HCT116 (cell line): ENCODE data around the gene WNT9B. TPM values are rescaled to one million over a fixed set of nuclear protein-coding genes. Genes with fewer than 3 reads are reported as not detected.

Experiments
- ATAC-seq: fragments of 200-7000 bp; cut with Tn5 transposase; 2 replicates; pipeline ENCODE4 v1.9.1; 2020; ENCODE audit warnings: mild to moderate bottlenecking, moderate library complexity
- BruUV-seq: library from RNA; stranded (reverse); fragments of 400-500 nt; replicated peaks from 2 replicates; lab custom pipeline; 2021; lab: Mats Ljungman, UMichigan
- CTCF ChIA-PET: fragments of 300-600 bp; sonication (Branson Sonifier 250); formaldehyde crosslinking; loops from one replicate; lab custom pipeline; 2021; ENCODE audit warnings: antibody characterized with exemption; lab: Charles Lee
- POLR2A ChIA-PET: fragments of 300-600, 350-600 bp; sonication (Branson Sonifier 250); formaldehyde crosslinking; loops from one replicate; lab custom pipeline; 2021; ENCODE audit warnings: antibody characterized with exemption; lab: Charles Lee
- RAD21 ChIA-PET, 2 experiments: fragments of 300-600 bp; sonication (Branson Sonifier 250); formaldehyde crosslinking; loops; one replicate each; lab custom pipeline; 2023; ENCODE audit warnings: low total read pairs in 2 of 2; ENCODE audit not compliant: uncharacterized antibody in 2 of 2, unreplicated experiment in 2 of 2, low non-redundant PET in 1 of 2; lab: Charles Lee
- DNase-seq: peaks from one replicate; pipeline ENCODE4 v3.0.0-alpha.2; 2010; ENCODE audit warnings: low read depth, low spot score
- H2AFZ ChIP-seq: fragments of 200-600 bp; shearing (Covaris generic), sonication (generic); 2 replicates; pipeline ENCODE4 v1.6.1; 2017; ENCODE audit warnings: low read depth, mixed run types, mixed read lengths, antibody characterized with exemption, low read length; ENCODE audit not compliant: poor library complexity, severe bottlenecking
- H3K27ac ChIP-seq: 2 replicates; pipeline ENCODE4 v1.5.1; 2012; ENCODE audit warnings: low read depth, low read length
- H3K27me3 ChIP-seq: fragments of 200-600 bp; sonication (generic); 2 replicates; pipeline ENCODE4 v1.6.1; 2016; ENCODE audit warnings: mixed run types, low read length, mixed read lengths; ENCODE audit not compliant: insufficient read depth
- H3K36me3 ChIP-seq, 2 experiments: fragments of 200-500 bp in 1 of 2; fragments of 200-600 bp in 1 of 2; sonication (Bioruptor generic) in 1 of 2; sonication (generic) in 1 of 2; 2 replicates each; pipeline versions ENCODE4 v1.5.1 to v1.6.1; 2014 to 2016; ENCODE audit warnings: low read length in 2 of 2, inconsistent platforms in 1 of 2, mixed read lengths in 1 of 2, mixed run types in 1 of 2; ENCODE audit not compliant: insufficient read depth in 2 of 2, control insufficient read depth in 1 of 2
- H3K4me1 ChIP-seq, 2 experiments: fragments of 200-600 bp in 1 of 2; sonication (generic) in 1 of 2; 2 replicates each; pipeline versions ENCODE4 v1.5.1 to v1.6.1; 2012 to 2017; ENCODE audit warnings: low read length in 2 of 2, inconsistent platforms in 1 of 2, mild to moderate bottlenecking in 1 of 2, mixed read lengths in 1 of 2, mixed run types in 1 of 2, moderate library complexity in 1 of 2; ENCODE audit not compliant: insufficient read depth in 2 of 2, control insufficient read depth in 1 of 2
- H3K4me2 ChIP-seq: fragments of 200-600 bp; sonication (generic); 2 replicates; pipeline ENCODE4 v1.6.1; 2017; ENCODE audit warnings: mixed run types, low read length, mixed read lengths
- H3K4me3 ChIP-seq, 2 experiments: fragments of 200-600 bp in 1 of 2; sonication (generic) in 1 of 2; replicated peaks in 1 of 2; 2 replicates each; pipeline ENCODE4 v1.5.1; 2011 to 2016; ENCODE audit warnings: low read length in 2 of 2, control low read depth in 1 of 2, low read depth in 1 of 2, mild to moderate bottlenecking in 1 of 2, mixed read lengths in 1 of 2, mixed run types in 1 of 2
- H3K79me2 ChIP-seq: fragments of 200-600 bp; sonication (generic); 2 replicates; pipeline ENCODE4 v1.6.1; 2017; ENCODE audit warnings: mild to moderate bottlenecking, mixed run types, low read length, moderate library complexity, mixed read lengths; ENCODE audit not compliant: insufficient read depth
- H3K9ac ChIP-seq: fragments of 200-600 bp; sonication (generic); 2 replicates; pipeline ENCODE4 v1.6.1; 2016; ENCODE audit warnings: low read length, mixed read lengths
- H3K9me2 ChIP-seq: fragments of 200-600 bp; sonication (generic), shearing (Covaris generic); 2 replicates; pipeline ENCODE4 v1.6.1; 2017; ENCODE audit warnings: mixed run types, mild to moderate bottlenecking, moderate library complexity; ENCODE audit not compliant: insufficient read depth
- H3K9me3 ChIP-seq, 2 experiments: fragments of 200-500 bp in 1 of 2; fragments of 200-600 bp in 1 of 2; sonication (Bioruptor generic) in 1 of 2; sonication (generic) in 1 of 2; 2 replicates each; pipeline ENCODE4 v1.6.1; 2014 to 2017; ENCODE audit warnings: low read length in 2 of 2, mixed read lengths in 2 of 2, inconsistent platforms in 1 of 2, low read depth in 1 of 2, mild to moderate bottlenecking in 1 of 2, mixed run types in 1 of 2, moderate library complexity in 1 of 2; ENCODE audit not compliant: control insufficient read depth in 1 of 2, insufficient read depth in 1 of 2
- H4K20me1 ChIP-seq: fragments of 200-600 bp; sonication (generic), shearing (Covaris generic); 2 replicates; pipeline ENCODE4 v1.6.1; 2017; ENCODE audit warnings: mixed run types, mild to moderate bottlenecking, moderate library complexity; ENCODE audit not compliant: insufficient read depth
- ATF3 ChIP-seq: IDR thresholded peaks from 2 replicates; pipeline ENCODE4 v1.6.1; 2012
- CBX3 ChIP-seq: IDR thresholded peaks from 2 replicates; pipeline ENCODE4 v1.6.1; 2012; ENCODE audit warnings: low read depth
- EGR1 ChIP-seq: IDR thresholded peaks from 2 replicates; pipeline ENCODE4 v1.6.1; 2012; ENCODE audit warnings: low read depth
- EZH2 ChIP-seq: fragments of 200-600 bp; sonication (generic); IDR thresholded peaks from 2 replicates; pipeline ENCODE4 v1.6.1; 2017; ENCODE audit warnings: antibody characterized with exemption, mixed run types
- POLR2A ChIP-seq: IDR thresholded peaks from 2 replicates; pipeline ENCODE4 v1.7.0; 2011; ENCODE audit warnings: borderline replicate concordance; ENCODE audit not compliant: insufficient read depth, insufficient read length; ENCODE audit errors: extremely low read depth
- RAD21 ChIP-seq: IDR thresholded peaks from 2 replicates; pipeline ENCODE4 v1.6.1; 2012; ENCODE audit warnings: low read depth, mild to moderate bottlenecking
- SP1 ChIP-seq: IDR thresholded peaks from 2 replicates; pipeline ENCODE4 v1.6.1; 2012; ENCODE audit warnings: low read depth
- SRF ChIP-seq: IDR thresholded peaks from 2 replicates; pipeline ENCODE4 v1.6.1; 2012; ENCODE audit warnings: low read depth
- ZBTB33 ChIP-seq: IDR thresholded peaks from 2 replicates; pipeline ENCODE4 v1.6.1; 2011; ENCODE audit warnings: mild to moderate bottlenecking, low read length, moderate library complexity; ENCODE audit not compliant: insufficient replicate concordance; ENCODE audit errors: extremely low read depth
- ZFX ChIP-seq: fragments of 450-650 bp; IDR thresholded peaks from 2 replicates; pipeline ENCODE4 v1.6.1; 2017
- intact Hi-C: fragments of 100-400 bp; cut with micrococcal nuclease; formaldehyde crosslinking; loops from 2 replicates; pipeline ENCODE4 v1.10.0; 2022
- total RNA-seq: library from RNA; stranded (reverse); gene quantifications from one replicate; pipeline ENCODE4 v1.2.1, GENCODE V29; 2021; ENCODE audit not compliant: unreplicated experiment

The WNT9B gene
- total RNA-seq, 1 experiment from 2014 or later: not detected

GRCh38 chr17:46908068-46908737 is 56.8 kb downstream of the WNT9B start:
- TF ChIP-seq SRF: no peak
- TF ChIP-seq SP1: no peak
- no peak for TF ChIP-seq EZH2
- no peak for TF ChIP-seq CBX3
- TF ChIP-seq POLR2A: no peak
- TF ChIP-seq EGR1: no peak
- no peak for TF ChIP-seq ATF3
- no peak for TF ChIP-seq ZBTB33
- TF ChIP-seq RAD21: no peak
- no peak for TF ChIP-seq ZFX
- TF ChIP-seq, all 23 proteins: peak for 0
- ATAC-seq: no peak
- Histone ChIP-seq H3K9me3 (no peaks in the 10 kb centered on the region), H3K4me2 (no peak overlapping the region), H2AFZ (no peak overlapping the region), H3K36me3 (no peaks in the 10 kb centered on the region), H3K9ac (no peak overlapping the region), H3K27ac (no peak overlapping the region), H3K4me3 (no peak overlapping the region), H4K20me1 (no peaks in the 10 kb centered on the region), H3K79me2 (no peaks in the 10 kb centered on the region), H3K4me1 (no peaks in the 10 kb centered on the region), H3K9me2 (no peaks in the 10 kb centered on the region), H3K27me3 (no peaks in the 10 kb centered on the region)
- RAD21 ChIA-PET: no interaction called here
- CTCF ChIA-PET: interaction anchor here (1.7 kb wide), 1 partner anchor 33 kb away, joined by 4 read pairs; no protein-coding TSS in a partner anchor
- POLR2A ChIA-PET: interaction anchor here (0.7 kb wide), 1 partner anchor 722 kb away, joined by 3 read pairs; no protein-coding TSS in a partner anchor
- no peak for DNase-seq
- intact Hi-C loops: no loop called here
- no TSS peak for BruUV-seq
